K562 (cell line): ENCODE data around the gene KMT2D. TPM values are rescaled to one million over a fixed set of nuclear protein-coding genes. Genes with fewer than 3 reads are reported as not detected.
A peak's percentile ranks its signal among the peaks of the same experiment; 100 is the strongest.

Experiments used
- ATF3 ChIP-seq, 2 experiments: fragments of 450-650 bp in 1 of 2; sonication (generic) in 1 of 2; formaldehyde crosslinking in 1 of 2; IDR thresholded peaks in 1 of 2; conservative IDR thresholded peaks in 1 of 2; 2 replicates each; pipeline versions ENCODE4 v1.6.1 to v1.8.1; 2016 to 2023; ENCODE audit warnings: mild to moderate bottlenecking in 2 of 2, moderate library complexity in 2 of 2, inconsistent platforms in 1 of 2, missing genetic modification reagents in 1 of 2
- CEBPG ChIP-seq, 3 experiments: fragments of 200-800 bp in 1 of 3; sonication (Bioruptor generic) in 1 of 3; sonication (generic) in 1 of 3; formaldehyde crosslinking in 1 of 3; IDR thresholded peaks in 2 of 3; conservative IDR thresholded peaks in 1 of 3; 2 replicates each; pipeline versions ENCODE4 v1.6.1 to v1.8.0; 2016 to 2022; ENCODE audit warnings: missing compliant biosample characterization in 2 of 3, missing genetic modification characterization in 2 of 3, mild to moderate bottlenecking in 1 of 3, missing genetic modification reagents in 1 of 3
- CXXC5 ChIP-seq: fragments of 250-450 bp; sonication (Bioruptor Pico); IDR thresholded peaks from 2 replicates; pipeline ENCODE4 v1.8.0; 2022; ENCODE audit warnings: inconsistent platforms, mild to moderate bottlenecking, moderate library complexity
- ELF4 ChIP-seq: fragments of 450-650 bp; formaldehyde crosslinking; IDR thresholded peaks from 2 replicates; pipeline ENCODE4 v1.4.0; 2022; ENCODE audit warnings: missing genetic modification characterization
- FOXA3 ChIP-seq, 2 experiments: fragments of 450-650 bp in 1 of 2; sonication (generic) in 1 of 2; formaldehyde crosslinking; IDR thresholded peaks in 1 of 2; conservative IDR thresholded peaks in 1 of 2; 2 replicates each; pipeline versions ENCODE4 v1.4.0 to v1.8.0; 2020 to 2022; ENCODE audit warnings: mild to moderate bottlenecking in 2 of 2, missing genetic modification reagents in 1 of 2
- HDAC1 ChIP-seq, 2 experiments: fragments of 450-650 bp; IDR thresholded peaks; 2 replicates each; pipeline ENCODE4 v1.6.1; 2016 to 2017; ENCODE audit warnings: inconsistent platforms in 1 of 2, mild to moderate bottlenecking in 1 of 2, moderate library complexity in 1 of 2
- HEY1 ChIP-seq: fragments of 250-450 bp; sonication (Bioruptor Pico); IDR thresholded peaks from 2 replicates; pipeline ENCODE4 v1.5.0; 2020; ENCODE audit warnings: mild to moderate bottlenecking, moderate library complexity, borderline replicate concordance
- NFATC3 ChIP-seq: fragments of 450-650 bp; IDR thresholded peaks from 2 replicates; pipeline ENCODE4 v1.6.1; 2017; ENCODE audit warnings: mild to moderate bottlenecking
- POLR2H ChIP-seq: IDR thresholded peaks from 2 replicates; pipeline ENCODE4 v1.6.1; 2016; ENCODE audit warnings: missing genetic modification characterization, low read depth, mild to moderate bottlenecking, control low read depth, missing compliant biosample characterization, moderate library complexity
- RBFOX2 ChIP-seq: fragments of 200-400 bp; formaldehyde crosslinking; IDR thresholded peaks from 2 replicates; pipeline ENCODE4 v1.6.1; 2017; ENCODE audit warnings: low read depth, mild to moderate bottlenecking, low read length, moderate library complexity
- RBM14 ChIP-seq: fragments of 200-400 bp; formaldehyde crosslinking; IDR thresholded peaks from 2 replicates; pipeline ENCODE4 v1.6.1; 2018; ENCODE audit warnings: low read depth, mild to moderate bottlenecking, low read length, moderate library complexity, borderline replicate concordance; ENCODE audit not compliant: insufficient read depth
- REST ChIP-seq, 2 experiments: fragments of 450-650 bp; formaldehyde crosslinking in 1 of 2; IDR thresholded peaks; 2 replicates each; pipeline versions ENCODE4 v1.4.0 to v1.6.1; 2014 to 2020; ENCODE audit warnings: mild to moderate bottlenecking in 2 of 2, borderline replicate concordance in 1 of 2, low read depth in 1 of 2
- SAFB2 ChIP-seq: fragments of 200-400 bp; formaldehyde crosslinking; IDR thresholded peaks from 2 replicates; pipeline ENCODE4 v1.6.1; 2018; ENCODE audit warnings: borderline replicate concordance, low read length, low read depth, moderate library complexity; ENCODE audit not compliant: severe bottlenecking
- TARDBP ChIP-seq: fragments of 450-650 bp; IDR thresholded peaks from 2 replicates; pipeline ENCODE4 v1.6.1; 2016
- ZNF785 ChIP-seq: fragments of 250-450 bp; sonication (Bioruptor Pico); IDR thresholded peaks from 2 replicates; pipeline ENCODE4 v1.4.0; 2020; ENCODE audit warnings: mild to moderate bottlenecking
- polyA plus RNA-seq, 8 experiments: library from polyadenylated mRNA; depleted of rRNA in 4 of 8; stranded (reverse) in 5 of 8; unstranded in 3 of 8; fragments of >200 nt; fragmentation: Nextera tagmentation in 2 of 8; fragmentation: Illumina TruSeq in 1 of 8; extraction: Ambion mirVana in 2 of 8; extraction: Trizol in 1 of 8; gene quantifications; 2 replicates each; pipeline versions ENCODE4 v1.2.1 to v1.2.3, GENCODE V29; 2011 to 2014; ENCODE audit warnings: inconsistent platforms in 1 of 8, missing spikeins in 1 of 8
- total RNA-seq, 7 experiments: library from RNA; depleted of rRNA in 6 of 7; stranded (reverse); fragments of >200 nt in 6 of 7; fragmentation: Illumina TruSeq in 2 of 7; extraction: Trizol in 2 of 7; gene quantifications; 2 replicates each; pipeline versions ENCODE4 v1.2.1 to v1.2.3, GENCODE V29; 2011 to 2021; ENCODE audit warnings: low replicate concordance in 1 of 7

The KMT2D gene
- total and polyA plus RNA-seq, 9 of the 15 experiments (the other 6 are each of a cell fraction or from before 2014, with no cell fraction given) = 0.22 to 93.7 (median 13.7) TPM

GRCh38 chr12:49019443-49020324, 40.9 kb downstream of the KMT2D start (continued):
- TF ChIP-seq REST (IDR thresholded peaks at IDR 0.05; ENCODE audit: borderline replicate concordance) (no peak), REST (CRISPR knock-in tag; IDR thresholded peaks at IDR 0.05; ENCODE audit: low read depth) (no peak), HEY1 (CRISPR knock-in tag) (no peak), NFATC3 (no peak), RBM14 (no peak), POLR2H (no peak), ATF3 (IDR thresholded peaks at IDR 0.05) (no peak), ATF3 (CRISPR knock-in tag; conservative IDR thresholded peaks at IDR 0.05) (no peak), SAFB2 (no peak), HDAC1 (IDR thresholded peaks at IDR 0.05) (0 out of 4 replicates have a peak, but pooled peaks of 1 of the 2 experiments have one; percentile 20), ELF4 (CRISPR knock-in tag) (no peak), ZNF785 (CRISPR knock-in tag) (no peak), RBFOX2 (0 out of 2 replicates have a peak, but pooled peaks have one; percentile 19), CEBPG (CRISPR knock-in tag; IDR thresholded peaks at IDR 0.05) (no peak), CEBPG (tag; conservative IDR thresholded peaks at IDR 0.05 in 1 of 2, IDR thresholded peaks at IDR 0.05 in 1 of 2) (no peak), TARDBP (no peak), FOXA3 (CRISPR knock-in tag; conservative IDR thresholded peaks at IDR 0.05 in 1 of 2, IDR thresholded peaks at IDR 0.05 in 1 of 2) (no peak), CXXC5 (CRISPR knock-in tag) (no peak)
